ENCODE data around the gene FNDC5. TPM values are rescaled to one million over a fixed set of nuclear protein-coding genes. Genes with fewer than 3 reads are reported as not detected.
A peak's percentile ranks its signal among the peaks of the same experiment; 100 is the strongest.

The FNDC5 gene
- total and polyA plus RNA-seq, 2 of the 13 experiments (the other 11 are each of a cell fraction or from before 2014, with no cell fraction given) = 1.4 to 3.1 TPM

DNA sequence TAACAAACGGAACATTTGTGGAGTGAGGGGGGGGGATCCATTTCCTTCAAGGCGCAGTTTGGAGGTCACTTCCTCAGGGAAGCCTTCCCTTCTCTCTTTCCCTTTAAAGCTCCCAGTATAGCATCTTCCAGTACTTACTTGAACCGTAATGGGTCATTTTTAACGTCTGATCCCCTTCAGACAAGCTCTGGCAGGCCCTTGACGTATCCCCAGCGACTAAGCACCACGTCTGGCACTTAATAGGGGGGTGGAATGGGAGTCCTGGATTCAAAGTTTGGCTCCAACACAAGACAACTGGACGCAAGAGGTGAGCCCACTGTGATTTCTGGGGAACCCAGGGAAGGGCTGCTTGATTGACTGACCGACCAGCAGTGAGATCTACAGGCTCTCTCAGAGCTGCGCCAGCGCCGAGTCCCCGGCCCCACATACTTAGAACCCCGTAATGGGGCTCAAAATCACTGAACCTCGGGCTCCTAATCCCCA is 54.0 kb downstream of the FNDC5 start (continued):
- TF ChIP-seq, protein P1, sequence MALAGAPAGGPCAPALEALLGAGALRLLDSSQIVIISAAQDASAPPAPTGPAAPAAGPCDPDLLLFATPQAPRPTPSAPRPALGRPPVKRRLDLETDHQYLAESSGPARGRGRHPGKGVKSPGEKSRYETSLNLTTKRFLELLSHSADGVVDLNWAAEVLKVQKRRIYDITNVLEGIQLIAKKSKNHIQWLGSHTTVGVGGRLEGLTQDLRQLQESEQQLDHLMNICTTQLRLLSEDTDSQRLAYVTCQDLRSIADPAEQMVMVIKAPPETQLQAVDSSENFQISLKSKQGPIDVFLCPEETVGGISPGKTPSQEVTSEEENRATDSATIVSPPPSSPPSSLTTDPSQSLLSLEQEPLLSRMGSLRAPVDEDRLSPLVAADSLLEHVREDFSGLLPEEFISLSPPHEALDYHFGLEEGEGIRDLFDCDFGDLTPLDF (CRISPR knock-in tag; IDR thresholded peaks at IDR 0.05) = no peak
- TF ChIP-seq ZNF224 (CRISPR knock-in tag; IDR thresholded peaks at IDR 0.05) (no peak), HDAC2 (CRISPR knock-in tag; IDR thresholded peaks at IDR 0.05) (no peak), ZNF878 (CRISPR knock-in tag; IDR thresholded peaks at IDR 0.05) (0 out of 2 replicates have a peak, but pooled peaks have one; percentile 27), NCOA5 (CRISPR knock-in tag; IDR thresholded peaks at IDR 0.05) (no peak), U2AF1 (optimal IDR thresholded peaks at IDR 0.05; ENCODE audit: low read depth, low read length) (no peak), ZNF33A (CRISPR knock-in tag; IDR thresholded peaks at IDR 0.05; ENCODE audit: borderline replicate concordance) (no peak), ZNF589 (CRISPR knock-in tag; conservative IDR thresholded peaks at IDR 0.05) (no peak), ZNF564 (CRISPR knock-in tag; IDR thresholded peaks at IDR 0.05) (0 out of 2 replicates have a peak, but pooled peaks have one; percentile 12), GATAD2A (CRISPR knock-in tag; IDR thresholded peaks at IDR 0.05) (no peak), SIX1 (CRISPR knock-in tag; IDR thresholded peaks at IDR 0.05; ENCODE audit: borderline replicate concordance) (no peak), ZNF296 (CRISPR knock-in tag; conservative IDR thresholded peaks at IDR 0.05) (peak; percentile 61; the same call in 1 of the 2 replicates), ZNF460 (CRISPR knock-in tag; IDR thresholded peaks at IDR 0.05; ENCODE audit: borderline replicate concordance) (no peak), RBM22 (optimal IDR thresholded peaks at IDR 0.05; ENCODE audit: low read length) (peak; percentile 22), NFE2L1 (CRISPR knock-in tag; IDR thresholded peaks at IDR 0.05; ENCODE audit: borderline replicate concordance) (no peak), MAFK (conservative IDR thresholded peaks at IDR 0.05 in 1 of 2, IDR thresholded peaks at IDR 0.05 in 1 of 2; ENCODE audit: low read length in 2 of 2) (no peak)
- TF ChIP-seq, protein P2, sequence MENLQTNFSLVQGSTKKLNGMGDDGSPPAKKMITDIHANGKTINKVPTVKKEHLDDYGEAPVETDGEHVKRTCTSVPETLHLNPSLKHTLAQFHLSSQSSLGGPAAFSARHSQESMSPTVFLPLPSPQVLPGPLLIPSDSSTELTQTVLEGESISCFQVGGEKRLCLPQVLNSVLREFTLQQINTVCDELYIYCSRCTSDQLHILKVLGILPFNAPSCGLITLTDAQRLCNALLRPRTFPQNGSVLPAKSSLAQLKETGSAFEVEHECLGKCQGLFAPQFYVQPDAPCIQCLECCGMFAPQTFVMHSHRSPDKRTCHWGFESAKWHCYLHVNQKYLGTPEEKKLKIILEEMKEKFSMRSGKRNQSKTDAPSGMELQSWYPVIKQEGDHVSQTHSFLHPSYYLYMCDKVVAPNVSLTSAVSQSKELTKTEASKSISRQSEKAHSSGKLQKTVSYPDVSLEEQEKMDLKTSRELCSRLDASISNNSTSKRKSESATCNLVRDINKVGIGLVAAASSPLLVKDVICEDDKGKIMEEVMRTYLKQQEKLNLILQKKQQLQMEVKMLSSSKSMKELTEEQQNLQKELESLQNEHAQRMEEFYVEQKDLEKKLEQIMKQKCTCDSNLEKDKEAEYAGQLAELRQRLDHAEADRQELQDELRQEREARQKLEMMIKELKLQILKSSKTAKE (CRISPR knock-in tag; IDR thresholded peaks at IDR 0.05; ENCODE audit: borderline replicate concordance) = no peak
- TF ChIP-seq, protein P3, sequence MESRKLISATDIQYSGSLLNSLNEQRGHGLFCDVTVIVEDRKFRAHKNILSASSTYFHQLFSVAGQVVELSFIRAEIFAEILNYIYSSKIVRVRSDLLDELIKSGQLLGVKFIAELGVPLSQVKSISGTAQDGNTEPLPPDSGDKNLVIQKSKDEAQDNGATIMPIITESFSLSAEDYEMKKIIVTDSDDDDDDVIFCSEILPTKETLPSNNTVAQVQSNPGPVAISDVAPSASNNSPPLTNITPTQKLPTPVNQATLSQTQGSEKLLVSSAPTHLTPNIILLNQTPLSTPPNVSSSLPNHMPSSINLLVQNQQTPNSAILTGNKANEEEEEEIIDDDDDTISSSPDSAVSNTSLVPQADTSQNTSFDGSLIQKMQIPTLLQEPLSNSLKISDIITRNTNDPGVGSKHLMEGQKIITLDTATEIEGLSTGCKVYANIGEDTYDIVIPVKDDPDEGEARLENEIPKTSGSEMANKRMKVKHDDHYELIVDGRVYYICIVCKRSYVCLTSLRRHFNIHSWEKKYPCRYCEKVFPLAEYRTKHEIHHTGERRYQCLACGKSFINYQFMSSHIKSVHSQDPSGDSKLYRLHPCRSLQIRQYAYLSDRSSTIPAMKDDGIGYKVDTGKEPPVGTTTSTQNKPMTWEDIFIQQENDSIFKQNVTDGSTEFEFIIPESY (CRISPR knock-in tag; IDR thresholded peaks at IDR 0.05) = no peak
- TF ChIP-seq, protein P4, sequence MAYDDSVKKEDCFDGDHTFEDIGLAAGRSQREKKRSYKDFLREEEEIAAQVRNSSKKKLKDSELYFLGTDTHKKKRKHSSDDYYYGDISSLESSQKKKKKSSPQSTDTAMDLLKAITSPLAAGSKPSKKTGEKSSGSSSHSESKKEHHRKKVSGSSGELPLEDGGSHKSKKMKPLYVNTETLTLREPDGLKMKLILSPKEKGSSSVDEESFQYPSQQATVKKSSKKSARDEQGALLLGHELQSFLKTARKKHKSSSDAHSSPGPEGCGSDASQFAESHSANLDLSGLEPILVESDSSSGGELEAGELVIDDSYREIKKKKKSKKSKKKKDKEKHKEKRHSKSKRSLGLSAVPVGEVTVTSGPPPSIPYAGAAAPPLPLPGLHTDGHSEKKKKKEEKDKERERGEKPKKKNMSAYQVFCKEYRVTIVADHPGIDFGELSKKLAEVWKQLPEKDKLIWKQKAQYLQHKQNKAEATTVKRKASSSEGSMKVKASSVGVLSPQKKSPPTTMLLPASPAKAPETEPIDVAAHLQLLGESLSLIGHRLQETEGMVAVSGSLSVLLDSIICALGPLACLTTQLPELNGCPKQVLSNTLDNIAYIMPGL (CRISPR knock-in tag; IDR thresholded peaks at IDR 0.05; ENCODE audit: borderline replicate concordance in 1 of 2, low read depth in 1 of 2) = no peak
- TF ChIP-seq, protein P5, sequence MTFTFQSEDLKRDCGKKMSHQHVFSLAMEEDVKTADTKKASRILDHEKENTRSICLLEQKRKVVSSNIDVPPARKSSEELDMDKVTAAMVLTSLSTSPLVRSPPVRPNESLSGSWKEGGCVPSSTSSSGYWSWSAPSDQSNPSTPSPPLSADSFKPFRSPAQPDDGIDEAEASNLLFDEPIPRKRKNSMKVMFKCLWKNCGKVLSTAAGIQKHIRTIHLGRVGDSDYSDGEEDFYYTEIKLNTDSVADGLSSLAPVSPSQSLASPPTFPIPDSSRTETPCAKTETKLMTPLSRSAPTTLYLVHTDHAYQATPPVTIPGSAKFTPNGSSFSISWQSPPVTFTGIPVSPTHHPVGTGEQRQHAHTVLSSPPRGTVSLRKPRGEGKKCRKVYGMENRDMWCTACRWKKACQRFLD (CRISPR knock-in tag; IDR thresholded peaks at IDR 0.05; ENCODE audit: borderline replicate concordance) = no peak
- TF ChIP-seq, protein P6, sequence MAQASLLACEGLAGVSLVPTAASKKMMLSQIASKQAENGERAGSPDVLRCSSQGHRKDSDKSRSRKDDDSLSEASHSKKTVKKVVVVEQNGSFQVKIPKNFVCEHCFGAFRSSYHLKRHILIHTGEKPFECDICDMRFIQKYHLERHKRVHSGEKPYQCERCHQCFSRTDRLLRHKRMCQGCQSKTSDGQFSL (CRISPR knock-in tag; IDR thresholded peaks at IDR 0.05) = 0 out of 2 replicates have a peak, but pooled peaks have one; percentile 20
